ENCODE measurements around the gene NOL6.
"Not testable (repeated sequence)": the region's sequence is repeated elsewhere in the genome, so short reads cannot be mapped to it uniquely, and the experiment has no call there.

The NOL6 gene, protein sequence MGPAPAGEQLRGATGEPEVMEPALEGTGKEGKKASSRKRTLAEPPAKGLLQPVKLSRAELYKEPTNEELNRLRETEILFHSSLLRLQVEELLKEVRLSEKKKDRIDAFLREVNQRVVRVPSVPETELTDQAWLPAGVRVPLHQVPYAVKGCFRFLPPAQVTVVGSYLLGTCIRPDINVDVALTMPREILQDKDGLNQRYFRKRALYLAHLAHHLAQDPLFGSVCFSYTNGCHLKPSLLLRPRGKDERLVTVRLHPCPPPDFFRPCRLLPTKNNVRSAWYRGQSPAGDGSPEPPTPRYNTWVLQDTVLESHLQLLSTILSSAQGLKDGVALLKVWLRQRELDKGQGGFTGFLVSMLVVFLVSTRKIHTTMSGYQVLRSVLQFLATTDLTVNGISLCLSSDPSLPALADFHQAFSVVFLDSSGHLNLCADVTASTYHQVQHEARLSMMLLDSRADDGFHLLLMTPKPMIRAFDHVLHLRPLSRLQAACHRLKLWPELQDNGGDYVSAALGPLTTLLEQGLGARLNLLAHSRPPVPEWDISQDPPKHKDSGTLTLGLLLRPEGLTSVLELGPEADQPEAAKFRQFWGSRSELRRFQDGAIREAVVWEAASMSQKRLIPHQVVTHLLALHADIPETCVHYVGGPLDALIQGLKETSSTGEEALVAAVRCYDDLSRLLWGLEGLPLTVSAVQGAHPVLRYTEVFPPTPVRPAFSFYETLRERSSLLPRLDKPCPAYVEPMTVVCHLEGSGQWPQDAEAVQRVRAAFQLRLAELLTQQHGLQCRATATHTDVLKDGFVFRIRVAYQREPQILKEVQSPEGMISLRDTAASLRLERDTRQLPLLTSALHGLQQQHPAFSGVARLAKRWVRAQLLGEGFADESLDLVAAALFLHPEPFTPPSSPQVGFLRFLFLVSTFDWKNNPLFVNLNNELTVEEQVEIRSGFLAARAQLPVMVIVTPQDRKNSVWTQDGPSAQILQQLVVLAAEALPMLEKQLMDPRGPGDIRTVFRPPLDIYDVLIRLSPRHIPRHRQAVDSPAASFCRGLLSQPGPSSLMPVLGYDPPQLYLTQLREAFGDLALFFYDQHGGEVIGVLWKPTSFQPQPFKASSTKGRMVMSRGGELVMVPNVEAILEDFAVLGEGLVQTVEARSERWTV

DNA sequence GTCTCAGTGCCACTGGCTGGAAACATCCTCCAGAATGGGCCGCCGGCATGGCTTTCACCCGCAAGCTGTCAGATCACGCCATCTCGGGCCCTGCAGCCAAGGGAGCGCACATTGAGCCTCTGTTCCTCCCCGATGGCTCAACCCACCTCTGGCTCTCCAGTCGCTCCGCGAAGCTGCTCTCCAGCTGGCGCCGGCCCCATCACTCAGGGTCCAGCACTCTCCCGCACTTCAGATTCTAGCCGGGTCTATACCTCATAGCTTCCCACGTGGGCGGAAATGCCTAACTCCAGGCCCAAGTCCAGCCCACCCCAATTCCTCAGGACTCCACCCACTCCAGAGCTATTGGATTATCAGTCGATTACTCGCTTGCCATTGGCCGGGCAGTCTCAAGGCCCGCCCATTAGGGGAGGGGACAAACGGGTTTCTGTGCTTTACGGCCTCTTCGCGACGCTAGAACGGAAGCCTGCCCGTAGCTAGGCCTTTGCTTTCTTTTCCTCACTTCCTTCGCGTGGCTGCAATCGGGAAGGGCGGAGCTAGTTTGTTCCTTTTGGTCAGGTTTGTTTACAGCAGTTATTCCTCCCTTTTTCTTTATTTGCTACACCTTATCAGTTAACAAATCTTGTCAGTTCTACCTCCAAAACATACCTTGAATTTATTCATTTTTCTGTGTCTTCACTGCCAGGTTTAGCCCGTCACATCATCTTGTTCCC lies at the start of gene NOL6:
NOL6 (minus strand) TSS at position 282 of the 710 bp plus-strand sequence; CDS start at position 200, 82 bp downstream.
- H3K27ac ChIP-seq: peak within 1 kb of the TSS; percentile 66

DNA sequence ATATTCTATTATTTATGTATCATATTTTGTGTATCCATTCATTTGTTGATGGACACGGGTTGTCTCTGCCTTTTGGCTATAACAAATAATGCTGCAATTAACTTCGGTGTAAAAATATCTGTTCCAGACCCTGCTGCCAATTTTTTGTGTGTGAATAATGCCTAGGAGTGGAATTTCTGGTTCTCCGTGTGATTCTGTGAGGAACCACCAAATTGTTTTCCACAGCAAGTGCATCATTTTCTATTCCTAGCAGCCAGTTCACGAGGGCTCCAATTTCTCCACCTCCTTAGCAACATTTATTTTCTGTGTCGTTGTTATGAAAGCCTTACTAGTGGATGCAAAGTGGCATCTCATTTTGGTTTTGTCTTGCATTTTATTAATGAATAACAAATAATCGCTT lies 48.1 kb upstream of the NOL6 start:
- peak overlapping the region; percentile 91 for H3K27ac ChIP-seq

More for the DNA sequence above, at the start of gene NOL6:
- TF ChIP-seq, protein P1, sequence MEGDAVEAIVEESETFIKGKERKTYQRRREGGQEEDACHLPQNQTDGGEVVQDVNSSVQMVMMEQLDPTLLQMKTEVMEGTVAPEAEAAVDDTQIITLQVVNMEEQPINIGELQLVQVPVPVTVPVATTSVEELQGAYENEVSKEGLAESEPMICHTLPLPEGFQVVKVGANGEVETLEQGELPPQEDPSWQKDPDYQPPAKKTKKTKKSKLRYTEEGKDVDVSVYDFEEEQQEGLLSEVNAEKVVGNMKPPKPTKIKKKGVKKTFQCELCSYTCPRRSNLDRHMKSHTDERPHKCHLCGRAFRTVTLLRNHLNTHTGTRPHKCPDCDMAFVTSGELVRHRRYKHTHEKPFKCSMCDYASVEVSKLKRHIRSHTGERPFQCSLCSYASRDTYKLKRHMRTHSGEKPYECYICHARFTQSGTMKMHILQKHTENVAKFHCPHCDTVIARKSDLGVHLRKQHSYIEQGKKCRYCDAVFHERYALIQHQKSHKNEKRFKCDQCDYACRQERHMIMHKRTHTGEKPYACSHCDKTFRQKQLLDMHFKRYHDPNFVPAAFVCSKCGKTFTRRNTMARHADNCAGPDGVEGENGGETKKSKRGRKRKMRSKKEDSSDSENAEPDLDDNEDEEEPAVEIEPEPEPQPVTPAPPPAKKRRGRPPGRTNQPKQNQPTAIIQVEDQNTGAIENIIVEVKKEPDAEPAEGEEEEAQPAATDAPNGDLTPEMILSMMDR (IDR thresholded peaks at IDR 0.05): no peak
- no peak for TF ChIP-seq ZFX (IDR thresholded peaks at IDR 0.05; ENCODE audit: borderline replicate concordance)

DNA sequence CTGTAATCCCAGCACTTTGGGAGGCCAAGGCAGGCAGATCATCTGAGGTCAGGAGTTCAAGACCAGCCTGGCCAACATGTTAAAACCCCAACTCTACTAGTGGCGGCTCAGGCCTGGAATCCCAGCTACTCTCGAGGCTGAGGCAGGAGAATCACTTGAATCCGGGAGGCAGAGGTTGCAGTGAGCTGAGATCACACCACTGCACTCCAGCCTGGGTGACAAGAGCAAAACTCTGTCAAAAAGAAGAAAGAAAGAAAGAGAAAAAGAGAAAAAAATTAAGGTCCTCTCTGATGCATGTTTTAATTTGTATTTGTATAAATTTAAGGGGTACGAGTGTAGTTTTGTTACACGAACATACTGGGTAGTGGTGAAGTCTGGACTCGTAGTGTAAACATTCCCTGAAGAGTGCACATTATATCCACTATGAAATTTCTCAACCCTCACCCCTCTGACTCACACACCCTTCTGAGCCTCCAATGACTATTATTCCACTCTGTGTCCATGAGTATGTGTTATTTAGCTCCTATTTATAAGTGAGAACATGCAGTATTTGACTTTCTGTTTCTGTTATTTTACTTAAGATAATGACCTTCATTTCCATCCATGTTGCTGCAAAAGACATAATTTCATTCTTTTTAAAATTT lies 44.3 kb upstream of the NOL6 start:
- H3K27ac ChIP-seq: not testable (repeated sequence)

DNA sequence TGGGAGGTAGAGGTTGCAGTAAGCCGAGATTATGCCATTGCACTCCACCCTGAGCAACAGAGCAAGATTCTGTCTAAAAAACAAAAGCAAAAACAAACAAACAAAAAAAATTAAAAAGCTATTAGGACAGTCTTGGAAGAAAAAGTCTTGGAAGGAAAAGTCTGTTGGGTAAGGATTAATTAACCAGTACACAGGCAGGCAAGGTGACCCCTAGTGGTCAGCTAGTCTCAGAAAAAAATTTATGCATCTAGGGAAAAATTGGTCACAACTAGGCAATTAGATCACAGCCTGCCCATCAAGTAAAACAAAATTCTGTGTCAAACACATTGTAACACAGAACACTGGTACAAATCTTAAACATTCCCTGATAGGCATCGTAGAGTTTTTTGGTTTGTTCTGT lies 43.6 kb upstream of the NOL6 start:
- TF ChIP-seq, protein P1 (IDR thresholded peaks at IDR 0.05): peak; percentile 85
- no peak for TF ChIP-seq ZFX (IDR thresholded peaks at IDR 0.05; ENCODE audit: borderline replicate concordance)
- no peak overlapping the region for H3K27ac ChIP-seq

DNA sequence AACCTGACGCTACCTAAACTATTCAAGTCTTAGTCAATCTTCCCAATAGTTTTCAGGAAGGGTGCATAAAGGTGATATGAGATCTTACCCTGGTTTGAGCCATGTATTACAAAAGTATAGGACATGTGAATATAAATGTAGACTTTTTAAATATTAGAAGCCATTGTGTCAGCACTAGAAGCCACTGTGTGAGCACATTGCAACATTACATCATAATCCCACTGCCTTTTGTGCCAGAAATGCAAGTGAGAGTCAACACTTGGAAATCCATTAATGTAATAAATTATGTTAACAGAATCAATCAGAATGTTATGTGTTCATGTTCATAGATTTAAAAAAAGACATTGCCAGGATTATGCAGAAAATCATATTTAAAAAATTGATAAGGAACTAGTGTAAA lies 42.7 kb upstream of the NOL6 start:
- H3K27ac ChIP-seq: peak overlapping the region; percentile 71; the same call in 1 of the 2 replicates

DNA sequence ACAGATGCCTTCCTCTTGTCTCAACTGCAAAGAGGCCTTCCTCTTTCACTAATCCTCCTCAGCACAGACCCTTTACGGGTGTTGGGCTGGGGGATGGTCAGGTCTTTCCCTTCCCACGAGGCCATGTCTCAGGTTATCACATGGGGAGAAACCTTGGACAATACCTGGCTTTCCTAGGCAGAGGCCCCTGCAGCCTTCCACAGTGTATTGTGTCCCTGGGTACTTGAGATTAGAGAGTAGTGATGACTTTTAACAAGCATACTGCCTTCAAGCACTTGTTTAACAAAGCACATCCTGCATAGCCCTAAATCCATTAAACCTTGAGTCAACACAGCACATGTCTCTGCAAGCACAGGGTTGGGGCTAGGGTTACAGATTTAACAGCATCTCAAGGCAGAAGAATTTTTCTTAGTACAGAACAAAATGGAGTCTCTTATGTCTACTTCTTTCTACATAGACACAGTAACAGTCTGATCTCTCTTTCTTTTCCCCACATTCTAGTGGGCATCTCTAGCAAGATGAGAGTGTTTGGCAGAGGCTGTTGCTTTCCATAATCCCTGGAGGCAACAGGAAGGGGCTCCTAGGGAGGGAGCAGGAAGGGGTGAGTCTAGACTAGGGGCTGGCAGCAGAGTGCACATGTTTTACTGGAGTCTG lies 41.7 kb upstream of the NOL6 start:
- peak overlapping the region; percentile 71 for H3K27ac ChIP-seq

DNA sequence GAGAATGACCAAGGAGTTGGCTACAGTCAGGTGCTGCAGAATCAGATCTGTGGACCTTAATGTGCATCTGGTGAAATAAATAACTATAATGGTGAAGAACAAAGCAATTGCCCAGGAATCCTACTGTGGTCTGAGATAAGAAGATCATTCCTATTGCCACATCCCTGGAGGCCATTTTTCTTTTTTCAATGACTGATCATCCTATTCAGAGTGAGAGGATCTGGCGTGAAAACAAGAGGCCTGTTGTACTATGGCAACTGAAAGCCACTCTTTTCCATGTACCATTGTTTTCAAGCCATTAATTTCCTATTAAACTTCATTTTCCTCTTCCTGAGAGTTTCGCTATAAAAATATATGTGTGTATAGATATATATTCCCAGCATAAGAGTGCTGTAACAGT lies 38.8 kb upstream of the NOL6 start:
- not testable (repeated sequence) for H3K27ac ChIP-seq

DNA sequence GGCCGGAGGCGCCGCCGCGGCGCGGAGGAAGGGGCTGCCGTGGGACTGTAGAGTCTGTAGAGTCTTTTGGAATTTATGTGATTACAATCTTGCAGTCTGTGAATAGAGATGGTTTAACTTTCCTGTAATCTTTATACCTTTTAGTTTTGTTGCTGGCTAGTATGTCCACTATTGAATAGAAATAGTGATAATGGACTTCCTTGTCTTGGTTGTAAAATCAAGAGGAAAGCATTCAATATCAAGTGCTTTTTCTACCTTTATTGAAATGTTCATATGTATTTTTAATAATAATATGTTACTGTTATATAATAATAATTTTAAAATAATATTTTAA lies 37.4 kb upstream of the NOL6 start:
- H3K27ac ChIP-seq: peak overlapping the region; percentile 85

DNA sequence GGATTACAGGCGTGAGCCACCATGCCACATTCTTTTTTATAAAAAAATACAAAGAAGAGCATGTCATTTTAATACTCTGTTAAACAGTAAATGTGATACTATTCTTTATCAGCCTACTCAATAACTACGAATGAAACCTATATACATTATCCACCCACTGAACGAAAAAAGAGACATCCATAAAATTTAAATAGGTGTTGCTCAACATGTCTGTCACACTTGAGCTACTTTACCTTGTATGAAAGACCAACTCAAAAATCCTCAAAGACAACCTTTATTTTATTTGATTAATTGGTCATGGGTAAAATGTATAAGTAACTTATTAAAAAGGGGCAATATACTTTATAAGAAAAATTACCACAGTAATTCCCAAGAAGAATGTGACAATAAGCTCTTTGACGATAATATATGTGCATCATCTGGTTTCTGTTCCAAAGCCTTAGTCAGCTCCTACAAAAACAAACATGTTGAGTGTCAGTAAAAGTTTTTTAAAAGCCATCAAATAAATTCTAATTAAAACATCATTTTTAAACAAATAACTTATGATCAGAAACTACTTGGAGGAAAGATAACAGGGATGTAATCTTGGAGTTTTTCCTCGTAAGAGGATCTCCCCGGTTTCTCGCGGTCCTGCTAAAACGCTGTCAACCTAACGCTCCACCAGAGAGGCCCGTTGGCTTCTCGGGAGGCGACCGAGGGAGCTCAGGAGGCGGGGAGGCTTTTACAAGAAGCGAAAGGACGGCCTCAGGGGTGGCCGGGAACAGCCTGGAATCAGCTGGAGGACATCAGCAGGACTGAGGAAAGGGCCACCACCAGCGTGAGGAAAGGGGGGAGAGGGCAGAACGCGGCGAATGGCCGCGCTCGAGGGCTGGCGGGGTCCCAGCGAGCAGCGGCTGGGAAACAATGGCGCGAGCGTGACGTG lies 36.8 kb upstream of the NOL6 start:
- H3K27ac ChIP-seq: peak overlapping the region; percentile 85
- TF ChIP-seq, protein P1 (IDR thresholded peaks at IDR 0.05): 0 out of 2 replicates have a peak, but pooled peaks have one; percentile 7
- no peak for TF ChIP-seq ZFX (IDR thresholded peaks at IDR 0.05; ENCODE audit: borderline replicate concordance)

All from 22Rv1 (cell line).